Activated T-helper 1 cell treated with anti-CD3 and anti-CD28 coated beads, Interleukin-12 subunit alpha, Interleukin-12 subunit beta, Interleukin-2, Interleukin-4 antibody, amounts not matched to agents 30 ng/mL and 10 ng/mL and 1 ng/mL, durations not matched to agents 14 hours and 24 hours and 36 hours (primary cell): Measurements from ENCODE around the gene GALNT5. TPM values are rescaled to one million over a fixed set of nuclear protein-coding genes. Genes with fewer than 3 reads are reported as not detected.

Experiments used
- DNase-seq: peaks from one replicate; pipeline ENCODE4 v3.0.0; 2021; ENCODE audit warnings: low spot score
- H3K27ac Mint-ChIP-seq: one replicate; pipeline ENCODE4 v1.8.0; 2021; ENCODE audit warnings: mild to moderate bottlenecking, mixed read lengths
- H3K27me3 Mint-ChIP-seq: one replicate; pipeline ENCODE4 v1.8.0; 2022; ENCODE audit warnings: mild to moderate bottlenecking, moderate library complexity, mixed read lengths; ENCODE audit not compliant: insufficient read depth
- H3K36me3 Mint-ChIP-seq: one replicate; pipeline ENCODE4 v1.8.0; 2021; ENCODE audit warnings: low read depth, mixed read lengths
- H3K4me1 Mint-ChIP-seq: one replicate; pipeline ENCODE4 v1.8.0; 2021; ENCODE audit warnings: low read depth, mixed read lengths
- H3K4me3 Mint-ChIP-seq: one replicate; pipeline ENCODE4 v1.8.0; 2021; ENCODE audit warnings: mild to moderate bottlenecking, moderate library complexity, mixed read lengths
- H3K9me3 Mint-ChIP-seq: one replicate; pipeline ENCODE4 v1.8.0; 2021; ENCODE audit warnings: mixed read lengths
- intact Hi-C: fragments of 100-400 bp; cut with micrococcal nuclease; formaldehyde crosslinking; loops from one replicate; pipeline ENCODE4 v1.15.1; 2024
- total RNA-seq: library from RNA; stranded (reverse); gene quantifications from 2 replicates; pipeline ENCODE4 v1.2.3, GENCODE V29; 2022

GALNT5 gene
- total RNA-seq, 1 donor from 2014 or later = not detected

DNA sequence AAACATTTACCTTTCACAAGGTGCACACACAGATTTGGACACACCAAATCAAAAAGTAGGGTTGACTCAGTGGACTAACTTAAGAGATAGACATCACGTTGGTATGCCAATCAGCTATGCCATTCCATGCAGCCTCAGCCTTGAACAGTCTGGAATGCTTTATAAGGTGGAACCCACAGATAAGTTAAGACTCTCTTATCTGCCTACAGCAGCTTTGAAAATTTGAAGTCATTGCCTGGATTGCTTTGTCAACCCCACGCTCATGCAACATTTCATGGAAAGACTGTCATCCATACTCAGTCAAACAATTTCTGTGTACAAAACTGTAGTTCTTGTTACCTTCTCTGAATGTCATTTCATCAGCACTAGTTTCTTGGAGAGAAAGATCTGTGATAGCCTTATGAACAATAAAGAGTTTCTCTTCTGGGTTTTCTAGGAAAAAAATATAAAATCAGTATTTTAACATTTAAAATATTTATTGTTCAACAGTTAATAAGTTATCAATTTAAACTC, 66.9 kb downstream of the GALNT5 start:
- intact Hi-C loops = no loop called here
- H3K4me3 Mint-ChIP-seq = no peak overlapping the region

DNA sequence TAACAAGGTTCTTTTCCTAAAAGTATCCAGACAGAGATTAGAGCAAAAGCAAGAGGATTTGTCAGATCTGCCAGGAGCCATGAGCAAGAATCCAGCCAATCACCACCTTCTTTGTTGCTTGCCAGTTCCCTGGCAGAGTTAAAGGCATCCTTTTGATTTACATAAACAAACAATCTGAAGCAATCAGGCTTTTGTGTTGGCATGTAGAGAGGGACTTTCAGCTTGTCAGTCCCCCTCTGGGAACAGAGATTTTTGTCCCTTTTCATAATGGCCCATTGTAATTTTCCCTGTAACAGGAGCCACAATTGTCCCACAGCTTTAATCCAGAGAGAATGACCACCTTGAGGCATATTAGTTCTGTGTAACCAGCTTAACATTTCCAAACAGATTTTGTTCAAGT, 68.3 kb downstream of the GALNT5 start, which contains the start of gene ERMN:
Gene ERMN, minus strand, starts transcription at position 39 of the 400 bp plus-strand sequence. CDS start 182 bp downstream, outside the sequence.
- no peaks in the 10 kb centered on the region for H3K9me3 Mint-ChIP-seq
- H3K4me1 Mint-ChIP-seq = peaks cover 27% of the 10 kb centered on the region
- DNase-seq = no peak
- peaks cover 21% of the 10 kb centered on the region for H3K36me3 Mint-ChIP-seq
- H3K27me3 Mint-ChIP-seq = no peaks in the 10 kb centered on the region
- intact Hi-C loops = loop anchor here (2.0 to 5.0 kb wide), 4 partner anchors 95 to 572 kb away; no protein-coding TSS in a partner anchor
- H3K4me3 Mint-ChIP-seq = no peak within 1 kb of the TSS
- H3K27ac Mint-ChIP-seq = no peak within 1 kb of the TSS

More for the DNA sequence above, 66.9 kb downstream of the GALNT5 start:
- Mint-ChIP-seq H3K4me1 (peaks cover 25% of the 10 kb centered on the region), H3K36me3 (peaks cover 19% of the 10 kb centered on the region), H3K27ac (no peak overlapping the region), H3K9me3 (no peaks in the 10 kb centered on the region), H3K27me3 (no peaks in the 10 kb centered on the region)
- no peak for DNase-seq

DNA sequence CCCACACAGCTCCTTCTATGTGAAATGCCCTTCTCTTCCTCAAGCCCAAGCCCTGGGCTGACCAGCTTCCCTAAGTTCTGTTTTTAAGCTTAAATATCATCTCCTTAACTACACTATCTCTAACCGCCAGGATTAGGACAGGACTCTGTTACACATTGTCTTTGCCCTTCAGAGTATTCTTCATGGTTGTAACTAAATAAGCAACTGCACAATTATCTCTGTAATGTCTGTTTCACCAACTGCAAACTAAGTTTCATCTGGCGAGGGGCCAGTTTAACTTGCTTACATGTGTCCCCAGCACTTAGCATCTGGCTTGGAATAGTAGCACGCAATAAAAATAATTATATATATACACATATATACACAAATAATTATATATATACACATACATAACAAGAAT, 69.2 kb downstream of the GALNT5 start:
- Mint-ChIP-seq H3K4me1 (peaks cover 29% of the 10 kb centered on the region), H3K27ac (no peak overlapping the region), H3K9me3 (no peaks in the 10 kb centered on the region), H3K27me3 (no peaks in the 10 kb centered on the region), H3K4me3 (no peak overlapping the region), H3K36me3 (peaks cover 14% of the 10 kb centered on the region)
- intact Hi-C loops = loop anchor here (1.0 to 5.0 kb wide), 9 partner anchors 24 to 571 kb away; partner anchors contain the start of gene CYTIP
- DNase-seq = no peak

DNA sequence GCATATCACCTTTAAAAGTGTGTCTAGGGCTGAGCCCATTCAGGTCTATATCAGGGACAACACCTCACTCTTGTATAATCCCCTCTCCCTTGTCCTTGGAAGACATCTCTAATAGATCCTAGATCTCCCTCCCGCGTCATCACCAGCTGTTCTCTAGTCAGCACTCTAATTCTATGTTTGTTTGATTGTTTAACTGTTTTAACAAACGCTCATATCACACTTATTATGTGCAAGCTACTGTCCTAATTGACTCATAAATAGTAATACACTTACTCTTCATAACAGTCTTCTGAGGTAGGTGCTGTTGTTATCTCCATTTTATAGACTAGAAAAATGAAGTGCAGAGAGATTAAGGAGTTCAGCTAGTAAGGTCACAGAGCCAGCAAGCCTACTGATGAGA, 69.7 kb downstream of the GALNT5 start:
- H3K27me3 Mint-ChIP-seq = no peaks in the 10 kb centered on the region
- DNase-seq = no peak
- intact Hi-C loops = loop anchor here (1.0 to 5.0 kb wide), 9 partner anchors 25 to 570 kb away; partner anchors contain the start of gene CYTIP
- peaks cover 31% of the 10 kb centered on the region for H3K4me1 Mint-ChIP-seq
- peaks cover 14% of the 10 kb centered on the region for H3K36me3 Mint-ChIP-seq
- H3K9me3 Mint-ChIP-seq = no peaks in the 10 kb centered on the region
- no peak overlapping the region for H3K27ac Mint-ChIP-seq
- H3K4me3 Mint-ChIP-seq = peak overlapping the region; percentile 32

DNA sequence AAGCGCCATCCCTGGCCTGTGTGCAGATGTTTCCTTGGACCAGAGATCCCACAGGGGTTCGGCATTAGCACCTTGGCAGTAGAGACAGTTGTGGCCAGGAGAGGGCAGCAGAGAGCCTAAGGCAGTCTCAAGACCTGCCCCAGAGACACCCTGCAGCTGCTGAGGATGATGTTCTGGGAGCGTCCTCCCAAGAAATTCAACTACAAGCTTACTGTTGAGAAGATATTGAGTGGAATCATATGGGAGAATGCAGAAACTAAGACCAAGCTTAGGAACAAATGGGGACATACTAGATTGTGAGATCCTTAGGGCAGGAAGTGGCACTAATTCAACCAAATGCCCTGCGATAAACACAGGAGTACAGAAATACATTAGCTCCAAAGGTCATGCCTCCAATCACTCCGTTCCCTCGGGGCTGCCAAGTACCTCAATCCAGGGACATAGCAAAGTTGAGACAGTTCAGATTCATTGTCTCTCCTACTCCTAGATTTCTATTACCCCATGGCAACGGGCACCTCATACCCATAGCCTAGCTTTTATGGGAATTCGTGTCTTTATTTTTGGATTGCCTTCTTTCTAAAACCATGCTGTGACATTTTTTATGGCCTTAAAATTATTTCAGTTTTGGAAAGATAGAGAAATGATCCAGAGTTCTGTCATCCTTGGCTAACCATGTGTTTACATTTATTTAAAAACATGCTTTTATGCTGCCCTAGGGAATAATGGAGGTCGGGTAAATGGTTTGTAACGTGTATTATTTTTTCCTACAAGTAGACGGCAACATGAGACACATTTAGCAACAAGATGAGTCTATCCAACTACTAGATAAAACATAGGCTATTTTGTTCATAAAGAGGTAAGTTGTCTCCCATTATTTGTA, 70.4 kb downstream of the GALNT5 start:
- Mint-ChIP-seq H3K27me3 (no peaks in the 10 kb centered on the region), H3K4me1 (peaks cover 38% of the 10 kb centered on the region), H3K36me3 (peaks cover 13% of the 10 kb centered on the region), H3K27ac (peak overlapping the region; percentile 26), H3K4me3 (peak overlapping the region; percentile 32), H3K9me3 (no peaks in the 10 kb centered on the region)
- intact Hi-C loops = loop anchor here (1.0 to 5.0 kb wide), 9 partner anchors 26 to 569 kb away; partner anchors contain the start of gene CYTIP
- peak; percentile 74 for DNase-seq

DNA sequence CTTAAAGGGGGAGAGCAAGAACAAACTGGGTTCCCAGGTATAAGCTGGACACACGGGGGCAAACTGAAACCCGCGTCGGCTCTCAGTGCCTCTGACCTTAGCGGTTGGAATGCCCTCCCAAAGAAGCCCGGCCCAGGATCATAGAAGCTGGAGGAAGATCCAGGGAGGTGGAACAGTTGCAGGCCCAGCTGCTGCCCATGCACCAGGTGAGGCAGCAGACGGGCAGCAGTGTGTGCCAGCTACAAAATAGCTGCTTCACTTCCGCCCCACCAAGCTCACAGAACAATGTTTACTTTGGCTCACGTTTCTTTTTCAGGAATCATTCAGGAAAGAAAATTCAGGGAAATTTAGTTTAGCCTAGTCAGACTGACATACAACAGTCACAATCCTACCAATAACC, 72.0 kb downstream of the GALNT5 start:
- DNase-seq = no peak
- H3K36me3 Mint-ChIP-seq = peaks cover 9% of the 10 kb centered on the region
- H3K4me3 Mint-ChIP-seq = no peak overlapping the region
- peak overlapping the region; percentile 61 for H3K27ac Mint-ChIP-seq
- intact Hi-C loops = loop anchor here (5.0 kb wide), 1 partner anchor 568 kb away; no protein-coding TSS in a partner anchor
- no peaks in the 10 kb centered on the region for H3K9me3 Mint-ChIP-seq
- H3K27me3 Mint-ChIP-seq = no peaks in the 10 kb centered on the region
- peaks cover 55% of the 10 kb centered on the region for H3K4me1 Mint-ChIP-seq

DNA sequence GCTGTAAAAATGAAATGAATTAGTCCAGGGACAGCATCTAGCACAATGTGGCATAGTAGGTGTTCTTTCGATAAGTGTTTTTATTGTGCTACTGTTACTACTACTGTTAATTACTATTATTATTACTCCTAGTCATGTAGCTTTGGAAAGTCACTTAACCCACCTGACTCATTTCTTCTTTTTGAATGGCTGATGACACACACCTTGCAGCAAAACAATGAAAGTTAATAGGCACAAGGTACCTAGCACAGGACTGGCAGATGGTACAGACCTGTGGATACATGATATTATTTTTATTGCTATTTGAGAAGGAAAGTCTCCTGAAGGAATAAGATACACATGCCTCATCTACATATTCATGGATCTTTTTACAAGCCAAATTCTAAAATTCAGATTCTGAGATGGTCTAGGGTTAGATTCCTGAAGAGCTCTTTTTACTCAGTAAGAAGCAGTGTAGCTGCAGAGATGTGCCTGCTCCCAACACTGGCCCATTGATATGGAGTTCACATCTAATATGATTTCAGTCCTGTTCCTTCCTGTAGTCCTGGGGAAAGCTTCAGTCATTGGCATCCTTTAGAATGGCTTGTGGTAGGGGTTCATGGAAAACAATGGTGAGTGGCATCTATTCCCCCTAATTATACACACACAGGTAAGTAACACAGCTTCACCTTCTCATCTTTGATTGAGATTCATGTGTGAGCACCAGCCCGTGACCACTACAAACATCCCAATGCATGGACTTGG, 76.0 kb downstream of the GALNT5 start:
- no peak for DNase-seq
- intact Hi-C loops = no loop called here
- H3K4me1 Mint-ChIP-seq = peaks cover 58% of the 10 kb centered on the region

DNA sequence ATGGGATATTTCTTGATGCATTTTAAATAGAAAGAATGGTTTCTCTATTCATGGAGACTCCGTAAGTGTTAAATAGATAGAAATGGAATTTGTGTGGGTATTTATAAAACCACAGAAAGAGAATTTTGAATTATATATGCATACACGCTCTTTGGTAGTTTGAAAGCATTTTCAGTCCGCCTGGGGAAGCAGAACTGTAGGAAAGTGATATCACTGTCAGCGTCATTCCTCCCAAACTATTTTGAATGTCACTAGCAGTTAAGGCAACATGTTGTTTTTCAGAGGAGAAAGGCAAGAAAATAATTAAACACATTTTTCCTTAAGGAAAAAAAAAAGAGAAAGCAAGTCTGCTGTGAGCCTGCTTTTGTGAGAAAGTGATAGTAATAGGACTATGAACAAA, 76.8 kb downstream of the GALNT5 start:
- Mint-ChIP-seq H3K27me3 (no peaks in the 10 kb centered on the region), H3K36me3 (peaks cover 7% of the 10 kb centered on the region), H3K4me3 (peak overlapping the region; percentile 25), H3K9me3 (no peaks in the 10 kb centered on the region), H3K4me1 (peaks cover 54% of the 10 kb centered on the region), H3K27ac (peak overlapping the region; percentile 26)
- intact Hi-C loops = no loop called here
- DNase-seq = no peak

More for the DNA sequence above, 76.0 kb downstream of the GALNT5 start:
- Mint-ChIP-seq H3K9me3 (no peaks in the 10 kb centered on the region), H3K27me3 (no peaks in the 10 kb centered on the region), H3K27ac (no peak overlapping the region), H3K36me3 (peaks cover 9% of the 10 kb centered on the region), H3K4me3 (no peak overlapping the region)

DNA sequence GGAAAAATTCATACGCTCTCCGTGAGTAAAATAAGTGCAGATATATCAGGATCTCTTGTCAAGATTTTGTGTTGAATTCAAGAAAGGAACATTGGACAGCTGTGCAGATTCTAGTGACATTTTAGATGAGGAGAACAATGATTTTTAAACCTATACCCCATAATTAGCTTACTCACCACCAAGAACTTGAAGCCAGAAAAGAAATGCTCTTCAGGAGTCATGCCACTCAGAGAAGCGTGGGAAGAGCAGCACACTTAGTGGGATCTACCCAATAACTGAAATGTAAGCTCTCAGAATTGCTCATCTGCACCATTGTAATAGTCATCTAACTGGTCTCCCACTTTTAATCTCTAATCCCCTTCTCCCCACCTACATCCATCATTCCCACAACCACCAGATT, 77.3 kb downstream of the GALNT5 start:
- peak overlapping the region; percentile 25 for H3K4me3 Mint-ChIP-seq
- peak overlapping the region; percentile 10 for H3K27ac Mint-ChIP-seq
- H3K27me3 Mint-ChIP-seq = no peaks in the 10 kb centered on the region
- no peak for DNase-seq
- H3K9me3 Mint-ChIP-seq = no peaks in the 10 kb centered on the region
- peaks cover 7% of the 10 kb centered on the region for H3K36me3 Mint-ChIP-seq
- intact Hi-C loops = no loop called here
- H3K4me1 Mint-ChIP-seq = peaks cover 52% of the 10 kb centered on the region

DNA sequence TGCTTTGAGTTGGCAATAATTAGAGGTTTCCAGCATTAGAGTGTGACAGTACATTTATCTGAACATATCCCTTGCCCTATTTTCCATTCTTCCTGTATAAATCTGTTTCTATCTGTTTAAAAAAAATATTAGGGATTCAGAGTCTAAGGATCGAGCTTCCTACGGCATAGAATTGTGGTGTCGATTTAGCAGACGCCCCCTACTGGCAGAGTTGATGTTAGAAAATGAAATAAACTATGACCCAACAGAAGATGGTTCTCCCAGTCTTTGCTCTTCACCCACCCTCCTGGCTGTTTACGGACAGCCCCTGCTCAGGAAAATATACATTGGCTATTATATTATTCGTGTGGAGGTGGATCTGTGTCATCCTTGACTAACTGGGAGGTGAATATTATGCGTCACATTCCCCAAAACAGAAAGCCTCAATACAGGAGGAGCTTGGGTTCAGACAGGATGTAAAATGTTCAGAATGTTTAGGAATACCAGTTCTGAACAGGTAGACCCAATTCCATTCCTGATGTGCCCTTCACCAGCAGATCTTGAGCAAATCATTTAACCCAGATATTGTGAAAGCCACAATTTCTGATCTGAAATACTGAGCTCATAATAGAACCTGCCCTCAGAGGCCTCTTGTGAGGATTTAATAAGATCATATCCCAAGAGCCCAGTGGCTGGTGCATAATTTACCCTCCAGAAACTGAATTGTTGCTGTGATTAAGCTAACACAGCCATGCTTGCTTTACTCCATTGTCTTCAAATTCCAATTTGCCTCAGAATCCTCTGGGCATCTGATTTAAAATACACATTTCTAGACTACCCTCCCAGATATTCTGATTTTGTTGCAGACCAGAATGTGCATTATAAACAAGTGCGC, 78.9 kb downstream of the GALNT5 start:
- H3K36me3 Mint-ChIP-seq = peaks cover 7% of the 10 kb centered on the region
- H3K4me1 Mint-ChIP-seq = peaks cover 47% of the 10 kb centered on the region
- intact Hi-C loops = no loop called here

DNA sequence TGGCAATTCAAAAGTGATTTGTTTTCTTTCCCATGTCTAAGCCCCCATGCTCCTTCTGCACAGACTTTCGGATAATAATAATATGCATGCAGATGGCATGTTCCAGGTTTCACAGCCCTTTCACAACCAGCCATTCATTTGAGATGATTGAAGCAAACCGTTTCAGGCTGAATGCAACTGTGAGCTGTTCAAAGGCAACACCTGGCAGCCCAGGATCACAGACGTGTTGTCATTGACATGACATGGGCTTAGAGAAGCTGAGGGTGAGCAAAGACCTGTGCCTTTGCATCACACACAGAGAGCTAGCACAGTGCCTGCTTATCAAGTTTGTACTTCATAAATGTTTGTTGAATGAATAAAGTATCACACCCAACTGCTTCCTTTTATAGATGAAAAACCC, 80.5 kb downstream of the GALNT5 start:
- intact Hi-C loops = no loop called here
- DNase-seq = no peak
- peaks cover 25% of the 10 kb centered on the region for H3K9me3 Mint-ChIP-seq
- no peak overlapping the region for H3K27ac Mint-ChIP-seq
- H3K4me3 Mint-ChIP-seq = no peak overlapping the region
- no peaks in the 10 kb centered on the region for H3K27me3 Mint-ChIP-seq
- peaks cover 21% of the 10 kb centered on the region for H3K36me3 Mint-ChIP-seq
- peaks cover 34% of the 10 kb centered on the region for H3K4me1 Mint-ChIP-seq

More for the DNA sequence above, 78.9 kb downstream of the GALNT5 start:
- DNase-seq = no peak
- Mint-ChIP-seq H3K4me3 (no peak overlapping the region), H3K27ac (no peak overlapping the region), H3K27me3 (no peaks in the 10 kb centered on the region), H3K9me3 (peaks cover 9% of the 10 kb centered on the region)
